T-helper 1 cell (primary cell): ENCODE data around the gene S100A12.
A peak's percentile ranks its signal among the peaks of the same experiment; 100 is the strongest.
"Not testable (repeated sequence)": the region's sequence is repeated elsewhere in the genome, so short reads cannot be mapped to it uniquely, and the experiment has no call there.

Source experiments
- DNase-seq, 5 donors: peaks; one replicate each; pipeline ENCODE4 v3.0.0-alpha.2; 2012 to 2020
- total RNA-seq, 4 donors: gene quantifications; one replicate each; lab custom pipeline; 2026; lab: John Stamatoyannopoulos, UW

S100A12 gene
- total RNA-seq, result 0 to 0.15 (median 0) reads per million in 4 donors

DNA sequence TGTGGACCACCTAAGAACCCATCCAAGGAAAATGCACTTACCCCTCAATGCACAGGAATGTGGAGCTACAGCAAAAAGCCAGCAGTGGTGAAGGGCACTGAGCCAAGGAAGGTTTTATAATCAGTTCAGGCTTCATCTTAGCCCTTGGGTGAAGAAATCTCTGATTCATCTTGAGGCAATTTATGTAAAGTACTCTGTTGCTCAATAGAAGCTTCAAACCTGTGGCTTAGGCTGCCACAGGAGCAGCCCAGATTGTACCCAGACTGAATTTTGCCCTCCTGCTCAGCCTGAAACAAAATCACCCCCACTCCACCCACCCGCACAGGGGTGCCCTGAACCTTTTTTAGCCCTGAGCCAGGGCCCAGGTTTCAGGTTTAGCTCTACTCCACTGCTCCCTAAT is at the start of gene S100A12:
Gene S100A12, minus strand, starts transcription at position 111 of the 400 bp plus-strand sequence. CDS start 1,029 bp downstream, outside the sequence.
- DNase-seq, result no peak

DNA sequence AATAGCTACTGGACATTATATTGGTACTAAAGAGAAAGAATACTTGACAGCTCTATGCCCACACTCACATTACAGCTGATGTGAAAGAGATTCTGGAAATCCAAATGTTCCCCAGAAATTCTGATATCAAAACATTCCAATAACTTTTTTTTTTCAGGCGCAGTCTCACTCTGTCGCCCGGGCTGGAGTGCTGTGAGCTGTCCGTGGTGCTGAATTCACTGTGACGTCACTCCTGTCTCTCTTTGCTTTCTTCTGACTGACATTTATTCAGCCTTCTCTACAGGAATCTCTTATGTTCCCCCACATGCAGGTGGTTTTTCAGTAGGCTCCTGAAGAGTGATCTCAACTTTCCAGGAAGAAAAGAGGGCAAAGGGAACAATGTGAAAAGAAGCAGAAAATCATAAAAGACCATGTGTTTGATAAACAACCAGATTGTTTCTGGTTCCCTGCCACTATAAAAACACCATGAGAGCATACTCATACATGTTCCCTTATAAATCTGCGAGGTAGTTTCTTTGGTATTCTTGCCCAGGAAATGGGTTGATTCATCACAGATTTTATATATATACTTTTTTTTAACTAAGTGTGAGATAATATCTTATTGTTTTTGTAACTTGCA is 47.1 kb upstream of the S100A12 start:
- DNase-seq, result peak; percentile 21 to 67 (median 42)

DNA sequence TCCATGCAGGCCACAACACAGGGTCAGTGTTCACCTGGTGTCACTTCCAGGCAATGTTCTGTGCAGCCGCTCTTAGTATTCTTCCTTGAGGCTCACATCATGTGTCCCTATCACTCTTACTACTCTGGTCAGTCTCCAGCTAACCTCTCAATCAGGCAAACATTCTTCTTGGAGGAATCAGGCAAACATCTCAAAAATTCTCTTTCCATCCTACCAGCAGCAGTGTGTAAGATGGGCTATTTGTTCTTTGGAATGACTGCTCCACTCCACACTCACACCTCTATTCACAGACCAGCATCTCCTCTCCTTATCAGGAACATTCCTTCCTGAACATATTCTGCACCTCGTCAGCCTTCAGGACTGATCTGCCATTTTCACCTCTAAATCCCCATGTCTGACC is 44.9 kb upstream of the S100A12 start:
- DNase-seq, result no peak

GRCh38 chr1:153419436-153419793 is 44.0 kb upstream of the S100A12 start:
- DNase-seq, result not testable (repeated sequence)

DNA sequence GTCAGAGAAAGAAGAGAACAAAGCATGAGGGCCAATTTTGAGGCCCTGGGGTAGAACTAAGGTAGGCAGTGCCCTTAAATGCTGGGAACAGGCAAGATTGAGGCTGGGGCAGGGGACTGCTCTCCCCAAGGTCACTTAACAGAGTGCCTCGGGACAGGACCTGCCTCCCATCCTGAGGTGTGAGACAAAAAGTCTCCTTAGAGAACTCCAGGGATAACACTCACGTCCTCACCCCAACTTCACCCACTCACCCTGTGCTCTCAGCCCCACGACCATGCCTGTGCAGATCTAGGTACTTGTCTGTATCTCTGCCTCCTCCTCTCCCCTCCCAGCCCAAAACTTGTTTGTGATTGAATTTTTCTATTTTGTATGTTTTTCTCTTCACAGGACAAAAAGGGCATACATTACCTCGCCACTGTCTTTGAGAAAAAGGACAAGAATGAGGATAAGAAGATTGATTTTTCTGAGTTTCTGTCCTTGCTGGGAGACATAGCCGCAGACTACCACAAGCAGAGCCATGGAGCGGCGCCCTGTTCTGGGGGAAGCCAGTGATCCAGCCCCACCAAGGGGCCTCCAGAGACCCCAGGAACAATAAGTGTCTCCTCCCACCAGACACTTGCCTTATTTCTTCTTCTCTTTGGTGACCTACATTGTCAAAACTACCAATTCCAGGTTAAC is 43.5 kb upstream of the S100A12 start:
- DNase-seq, result not testable (repeated sequence)

DNA sequence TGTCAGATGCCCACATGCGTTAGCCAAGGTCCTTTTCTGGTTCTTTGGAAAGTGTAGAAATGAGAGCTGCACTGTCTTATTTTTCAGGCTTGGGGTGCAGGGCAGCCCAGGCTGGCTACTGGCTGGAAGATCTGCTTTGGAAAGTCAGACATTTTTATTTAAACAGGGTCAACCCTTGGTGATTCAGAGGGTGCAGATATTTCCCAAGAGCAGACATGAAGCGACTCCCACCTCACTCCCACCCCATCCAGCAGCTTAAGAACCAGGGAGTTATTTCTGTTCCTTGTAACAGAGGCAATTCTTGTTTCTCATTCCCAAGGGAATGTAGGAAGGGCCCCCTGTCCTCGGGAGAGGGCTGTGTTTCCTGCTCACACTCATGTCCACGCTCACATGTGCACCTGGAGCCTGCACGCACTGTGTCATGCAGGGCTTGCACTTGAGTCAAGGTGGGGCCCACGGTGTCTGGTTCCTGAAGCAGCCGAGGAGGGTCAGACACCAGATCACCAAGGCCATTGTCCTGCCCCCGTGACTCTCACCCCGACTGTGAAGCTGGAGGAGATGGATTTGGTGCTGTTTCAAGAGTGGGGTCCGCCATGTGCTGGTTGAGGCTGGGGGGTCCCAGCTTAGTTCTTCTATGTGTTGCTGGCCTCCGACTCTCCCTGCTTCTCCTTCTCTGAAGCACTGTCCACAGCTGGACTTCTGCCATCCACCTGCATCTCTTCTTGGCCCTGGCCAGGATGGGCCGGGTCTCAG is 41.9 kb upstream of the S100A12 start:
- DNase-seq, result no peak

- DNase-seq, result no peak
These were observed 40.6 kb upstream of the S100A12 start, which contains the start of gene S100A7A for GRCh38 chr1:153415850-153416570. TSS of gene S100A7A (plus strand) at chr1:153416520. CDS start at chr1:153418083, 1,563 bp downstream.

DNA sequence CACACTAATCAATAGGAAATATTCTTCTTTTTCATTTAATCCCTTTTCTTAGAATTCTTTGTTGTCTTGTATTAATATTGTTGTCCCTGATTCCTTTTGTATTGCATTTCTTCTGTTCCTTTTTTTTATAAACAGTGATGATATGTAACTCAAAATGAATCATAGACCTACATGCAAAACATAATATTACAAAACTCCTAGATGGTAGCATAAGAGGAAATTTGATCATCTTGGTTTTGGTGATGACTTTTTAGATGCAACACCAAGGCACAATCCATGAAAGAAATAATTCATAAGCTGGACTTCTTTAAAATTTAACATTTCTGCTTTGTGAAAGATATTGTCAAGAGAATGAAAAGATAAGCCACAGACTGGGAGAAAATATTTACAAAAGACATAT is 38.5 kb upstream of the S100A12 start:
- DNase-seq, result not testable (repeated sequence)

- not testable (repeated sequence) for DNase-seq
These were observed 31.9 kb upstream of the S100A12 start for GRCh38 chr1:153407274-153407673.

DNA sequence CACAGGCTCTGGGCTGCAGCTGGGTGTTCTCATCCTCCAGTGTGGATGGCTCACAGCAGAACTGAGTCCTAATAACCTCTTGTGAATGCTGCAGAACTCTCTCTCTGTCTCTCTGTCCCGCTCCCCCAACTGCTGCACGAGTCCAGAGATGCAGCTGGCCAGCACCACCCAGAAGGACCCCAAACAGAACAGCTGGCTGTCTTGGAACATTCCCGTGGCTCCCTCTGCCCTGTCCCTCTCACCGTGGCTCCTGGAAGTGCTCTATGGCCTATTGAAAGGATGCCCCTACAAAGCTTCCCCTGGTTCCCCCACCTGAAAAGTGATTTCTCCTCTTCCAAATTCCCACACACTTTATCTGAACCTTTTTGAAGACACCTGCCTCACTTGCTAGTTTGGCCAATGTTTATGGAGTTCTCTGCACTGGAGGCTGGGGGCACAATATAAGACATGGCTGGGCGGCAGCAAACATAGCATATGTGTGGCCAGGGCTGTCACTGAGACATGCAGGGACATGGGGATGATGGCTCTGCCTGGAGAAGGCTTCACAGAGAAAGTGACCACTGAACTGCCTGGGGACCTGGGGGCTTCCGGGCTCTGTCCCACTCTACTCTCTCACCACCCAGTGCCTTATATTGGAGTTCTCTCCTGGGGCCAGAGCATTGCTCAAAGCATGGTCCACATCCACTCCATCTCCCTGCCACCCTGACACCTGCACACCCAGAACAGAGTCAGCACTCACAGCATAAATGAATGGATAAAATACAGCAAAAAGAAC is 30.6 kb upstream of the S100A12 start:
- DNase-seq, result not testable (repeated sequence)

DNA sequence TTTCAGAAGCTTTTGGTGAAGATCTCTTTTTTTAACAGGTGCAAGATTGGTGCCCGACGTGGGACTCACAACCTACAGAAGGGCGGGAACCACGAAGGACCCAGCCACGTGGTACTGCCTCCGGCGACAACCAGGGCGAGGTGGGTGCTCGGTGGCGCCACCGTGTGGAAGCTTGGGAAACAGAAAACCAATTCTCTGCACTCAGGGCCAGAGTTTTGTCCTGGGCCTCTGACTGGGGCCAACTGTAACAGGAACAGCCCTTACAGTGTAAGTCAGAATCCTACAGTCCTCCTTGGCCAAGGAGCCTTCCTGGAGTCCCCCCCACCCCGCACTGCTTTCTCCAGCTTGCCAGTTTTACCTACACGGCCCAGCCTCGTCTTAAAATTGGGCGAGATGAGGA is 29.3 kb upstream of the S100A12 start:
- DNase-seq, result peak in 4 of 5 donors; percentile 38 to 52 (median 44)

DNA sequence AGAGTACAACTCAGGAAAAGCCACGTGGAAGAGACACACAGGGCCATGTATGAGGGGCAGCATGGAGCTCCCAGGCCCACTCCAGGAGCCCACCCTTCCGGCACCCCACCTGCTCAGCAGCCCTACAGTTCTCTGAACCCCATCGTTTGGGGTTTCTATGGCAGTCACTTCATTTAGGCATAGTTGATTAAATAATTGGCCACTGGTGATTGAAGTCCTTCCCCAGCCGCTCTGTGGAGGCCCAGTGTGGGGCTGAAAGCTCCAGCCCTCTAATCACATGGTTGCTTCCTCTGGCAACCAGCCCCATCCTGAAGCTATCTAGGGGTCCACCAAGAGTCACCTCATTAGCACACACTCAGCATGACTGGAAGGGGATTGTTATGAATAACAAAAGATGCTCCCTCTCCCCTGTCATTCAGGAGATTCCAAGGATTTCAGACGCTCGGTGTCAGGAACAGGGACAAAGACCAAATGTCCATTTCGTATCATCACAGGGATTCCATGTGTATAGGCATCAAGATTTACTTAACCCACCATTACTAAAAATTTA is 28.7 kb upstream of the S100A12 start:
- no peak for DNase-seq

GRCh38 chr1:153403421-153404085 is 28.1 kb upstream of the S100A12 start:
- no peak for DNase-seq

DNA sequence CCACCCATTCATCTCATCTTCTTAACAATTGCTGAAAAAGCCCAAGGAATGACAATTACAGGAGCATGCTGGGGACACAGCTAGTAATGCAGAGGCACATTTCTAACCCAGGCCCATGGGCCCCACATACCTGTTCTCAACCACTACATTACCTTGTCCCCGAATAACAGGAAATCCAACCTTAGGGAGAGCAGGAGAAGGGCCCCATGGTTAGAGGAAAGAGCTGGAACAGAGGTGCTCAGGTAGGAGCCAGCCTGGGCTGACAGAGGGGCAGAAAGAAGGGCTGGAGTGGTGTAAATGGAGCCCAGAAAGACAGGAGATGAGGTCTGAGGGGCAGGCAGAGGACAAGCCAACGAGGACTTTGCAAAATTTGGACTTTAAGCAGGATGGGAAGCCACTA is 26.8 kb upstream of the S100A12 start:
- no peak for DNase-seq

GRCh38 chr1:153401461-153401860 is 26.0 kb upstream of the S100A12 start:
- no peak for DNase-seq

DNA sequence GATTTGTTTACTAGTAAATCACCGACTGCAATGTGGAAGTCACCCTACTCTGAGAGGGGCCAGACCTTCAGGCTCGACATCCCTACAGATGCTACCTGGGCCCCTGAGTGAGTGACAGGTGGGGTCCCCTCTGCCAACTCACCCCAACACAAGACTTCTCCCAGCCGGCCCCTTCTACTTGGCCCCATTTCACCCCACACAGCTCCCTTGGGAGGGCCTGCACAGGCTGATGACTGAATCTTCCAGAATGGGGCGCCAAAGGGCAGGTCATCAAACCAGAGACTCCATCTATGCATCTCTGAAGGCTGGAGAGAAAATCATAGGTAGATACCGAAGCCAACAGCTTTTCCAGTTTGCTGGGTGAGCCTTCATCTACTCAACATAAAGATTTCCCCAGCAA is 24.8 kb upstream of the S100A12 start:
- DNase-seq, result no peak

- no peak for DNase-seq
These were observed 24.1 kb upstream of the S100A12 start for GRCh38 chr1:153399401-153400055.

- no peak for DNase-seq
These were observed 22.7 kb upstream of the S100A12 start for GRCh38 chr1:153397924-153398651.

DNA sequence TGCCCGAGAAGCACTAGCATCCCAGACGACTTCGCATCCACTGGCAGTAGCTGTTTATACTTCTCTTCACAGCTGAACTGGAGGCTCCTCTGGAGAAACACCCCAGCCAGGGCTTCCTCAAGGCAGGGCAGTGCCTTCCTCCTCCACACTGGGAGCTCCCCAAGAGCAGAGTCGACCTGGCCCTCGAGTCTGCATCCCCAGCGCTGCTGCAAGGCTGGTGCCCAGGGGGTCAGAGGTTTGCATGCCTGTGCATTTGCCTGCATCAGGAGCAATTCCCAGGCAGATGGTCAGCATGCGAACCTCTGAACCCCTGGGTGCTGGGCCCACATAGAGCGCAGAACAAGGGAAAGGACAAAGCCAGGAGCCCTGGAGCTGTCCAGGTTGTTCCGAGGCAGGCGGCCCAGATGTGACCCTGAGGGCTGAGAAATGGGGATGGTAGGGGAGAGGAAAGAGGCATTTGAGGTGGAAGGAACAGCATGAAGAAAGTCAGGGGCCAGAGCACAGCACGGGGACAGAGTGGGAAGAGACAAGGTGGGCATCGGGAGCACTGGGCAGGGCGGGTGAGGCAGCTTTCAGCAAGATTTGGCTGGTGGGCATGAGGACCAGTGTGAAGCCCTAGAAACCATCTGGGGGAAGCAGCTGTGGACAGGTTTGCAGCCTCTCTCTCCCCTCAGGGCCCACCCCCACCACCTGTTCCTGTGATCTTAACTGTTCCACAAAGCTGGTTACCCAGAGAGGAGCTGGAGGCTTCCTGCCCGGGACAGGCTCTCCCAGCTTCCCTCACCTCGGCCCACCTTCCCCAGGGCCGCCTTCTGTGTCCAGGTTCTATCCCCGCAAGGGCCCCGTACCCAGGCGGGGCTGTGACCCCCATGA is 21.9 kb upstream of the S100A12 start:
- DNase-seq, result no peak
